ENCODE results near the gene TEDC1.

DNA sequence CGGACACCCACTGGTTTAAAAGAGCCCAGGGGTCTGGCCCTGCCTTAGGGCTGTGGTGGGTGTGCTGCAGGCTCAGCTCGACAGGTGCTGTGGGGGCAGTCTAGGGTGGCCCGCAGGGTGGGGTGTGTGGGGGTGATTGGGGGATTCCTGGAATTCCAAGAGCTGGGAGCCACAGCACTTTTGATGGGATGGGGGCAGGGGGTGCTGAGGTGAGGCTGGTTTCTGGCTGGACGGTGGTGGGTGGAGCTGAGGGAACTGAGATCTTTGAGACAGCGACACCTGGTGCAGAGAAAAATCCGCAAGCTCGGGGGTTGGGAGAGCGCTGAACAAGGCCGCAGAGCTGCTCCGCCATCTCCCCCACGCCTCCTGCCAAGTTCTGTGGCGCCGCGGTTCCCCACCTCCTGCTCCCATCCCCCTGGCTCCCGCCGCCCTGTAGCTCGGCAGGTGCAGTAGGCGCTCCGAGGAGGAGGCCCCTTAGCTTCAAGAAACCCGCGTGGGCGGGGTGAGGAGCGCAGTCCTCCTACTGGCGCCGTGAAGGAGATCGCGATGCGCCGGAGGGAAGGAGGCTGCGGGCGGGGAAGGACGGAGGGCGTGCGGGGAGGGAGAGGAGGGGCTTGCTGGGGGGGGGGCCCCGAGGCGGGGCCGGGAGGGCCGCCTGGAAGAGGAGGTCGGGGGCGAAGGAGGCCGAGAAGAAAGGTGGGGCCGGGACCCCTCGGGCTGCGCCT lies 1.3 kb upstream of the TEDC1 start:
- TF ChIP-seq CTCF (IDR thresholded peaks at IDR 0.05) (peak; percentile 70), EP300 (IDR thresholded peaks at IDR 0.05; ENCODE audit: borderline replicate concordance in 1 of 2, low read depth in 1 of 2, low read length in 1 of 2) (no peak), EZH2phosphoT487 (IDR thresholded peaks at IDR 0.05; ENCODE audit: borderline replicate concordance, low read depth) (no peak)

All from SK-N-SH (cell line).